Panc1 (cell line): ENCODE measurements around the gene NECTIN4. TPM values are rescaled to one million over a fixed set of nuclear protein-coding genes. Genes with fewer than 3 reads are reported as not detected.

ENCODE experiments used
- ATAC-seq: fragments of 200-7000 bp; cut with Tn5 transposase; 2 replicates; pipeline ENCODE4 v1.9.1; 2020; ENCODE audit warnings: mild to moderate bottlenecking, moderate library complexity
- BruUV-seq: library from RNA; stranded (reverse); fragments of 400-500 nt; replicated peaks from 2 replicates; lab custom pipeline; 2021; lab: Mats Ljungman, UMichigan
- CTCF ChIA-PET: fragments of 300-600 bp; sonication (Branson Sonifier 250); formaldehyde crosslinking; loops from one replicate; lab custom pipeline; 2022; ENCODE audit warnings: antibody characterized with exemption; lab: Charles Lee
- POLR2A ChIA-PET: fragments of 300-600 bp; sonication (Branson Sonifier 250); formaldehyde crosslinking; loops from one replicate; lab custom pipeline; 2022; ENCODE audit warnings: antibody characterized with exemption; lab: Charles Lee
- DNase-seq: peaks from one replicate; pipeline ENCODE4 v3.0.0-alpha.2; 2010; ENCODE audit warnings: low read depth, low spot score
- H3K27ac ChIP-seq: 2 replicates; pipeline ENCODE4 v1.5.1; 2011; ENCODE audit warnings: mild to moderate bottlenecking, low read length, inconsistent platforms
- H3K27me3 ChIP-seq: fragments of 200-500 bp; sonication (Bioruptor generic); 2 replicates; pipeline ENCODE4 v1.6.0; 2014; ENCODE audit warnings: low read length, inconsistent platforms; ENCODE audit not compliant: control insufficient read depth, insufficient read depth
- H3K36me3 ChIP-seq: fragments of 200-500 bp; sonication (Bioruptor generic); 2 replicates; pipeline ENCODE4 v1.5.1; 2014; ENCODE audit warnings: inconsistent platforms, mild to moderate bottlenecking, low read length, moderate library complexity; ENCODE audit not compliant: control insufficient read depth, insufficient read depth
- H3K4me1 ChIP-seq: 2 replicates; pipeline ENCODE4 v1.5.1; 2011; ENCODE audit warnings: inconsistent platforms, mild to moderate bottlenecking, low read length, moderate library complexity; ENCODE audit not compliant: control insufficient read depth, insufficient read depth
- H3K4me3 ChIP-seq, 2 experiments: 2 replicates each; pipeline ENCODE4 v1.5.1; 2011 to 2012; ENCODE audit warnings: low read depth in 2 of 2, low read length in 2 of 2, mild to moderate bottlenecking in 2 of 2, inconsistent platforms in 1 of 2, moderate library complexity in 1 of 2
- H3K9me3 ChIP-seq: fragments of 200-500 bp; sonication (Bioruptor generic); 2 replicates; pipeline ENCODE4 v1.5.1; 2014; ENCODE audit warnings: low read depth, mild to moderate bottlenecking, inconsistent platforms, low read length, moderate library complexity; ENCODE audit not compliant: control insufficient read depth, insufficient read depth
- CTCF ChIP-seq: fragments of 450-650 bp; IDR thresholded peaks from 2 replicates; pipeline ENCODE4 v1.5.1; 2017; ENCODE audit warnings: mild to moderate bottlenecking
- POLR2AphosphoS5 ChIP-seq: IDR thresholded peaks from 2 replicates; pipeline ENCODE4 v1.6.1; 2012; ENCODE audit warnings: mild to moderate bottlenecking, low read depth, low read length, moderate library complexity
- REST ChIP-seq, 2 experiments: IDR thresholded peaks; 2 replicates each; pipeline ENCODE4 v1.6.1; 2011 to 2012; ENCODE audit warnings: low read depth in 2 of 2, control low read depth in 1 of 2, low read length in 1 of 2, mild to moderate bottlenecking in 1 of 2, moderate library complexity in 1 of 2; ENCODE audit not compliant: insufficient read depth in 1 of 2
- SIN3A ChIP-seq: IDR thresholded peaks from 2 replicates; pipeline ENCODE4 v1.6.1; 2012; ENCODE audit warnings: low read depth, mild to moderate bottlenecking, low read length, moderate library complexity, borderline replicate concordance; ENCODE audit not compliant: insufficient read depth
- TCF7L2 ChIP-seq: IDR thresholded peaks from 2 replicates; pipeline ENCODE4 v1.6.1; 2011; ENCODE audit warnings: mild to moderate bottlenecking, low read depth, low read length, inconsistent platforms
- in situ Hi-C: cut with HindIII; loops from 2 replicates; pipeline ENCODE4 v1.10.0; 2016; ENCODE audit warnings: low sequenced_read_pairs, low pct_unique_long_range_greater_than_20kb
- intact Hi-C: fragments of 100-400 bp; cut with micrococcal nuclease; formaldehyde crosslinking; loops from one replicate; pipeline ENCODE4 v1.10.0; 2022; ENCODE audit not compliant: unreplicated experiment
- total RNA-seq: library from RNA; stranded (reverse); gene quantifications from one replicate; pipeline ENCODE4 v1.2.1, GENCODE V29; 2021; ENCODE audit not compliant: unreplicated experiment

The NECTIN4 gene
- total RNA-seq, 1 experiment from 2014 or later = not detected

- Histone ChIP-seq H3K27ac (no peak overlapping the region), H3K36me3 (peaks cover 1% of the 10 kb centered on the region; the same call in 1 of the 2 replicates), H3K27me3 (no peaks in the 10 kb centered on the region), H3K4me3 (no peak overlapping the region), H3K4me1 (peaks cover 13% of the 10 kb centered on the region), H3K9me3 (peaks cover 17% of the 10 kb centered on the region; the same call in 1 of the 2 replicates)
- TF ChIP-seq TCF7L2 (no peak), REST (IDR thresholded peaks at IDR 0.05; ENCODE audit: insufficient read depth in 1 of 2, low read depth in 2 of 2, low read length in 1 of 2) (no peak), POLR2AphosphoS5 (no peak), CTCF (no peak), SIN3A (no peak)
- ATAC-seq = no peak
- ChIA-PET POLR2A (no interaction called here), CTCF (no interaction called here)
- intact Hi-C loops (no loop called here), in situ Hi-C loops (no loop called here)
- BruUV-seq = no TSS peak
- no peak for DNase-seq
Observed at GRCh38 chr1:161047436-161048420, 41.6 kb downstream of the NECTIN4 start.

- intact Hi-C loops = no loop called here
- no peaks in the 10 kb centered on the region for H3K27me3 ChIP-seq
- DNase-seq (no peak), ATAC-seq (no peak)
- in situ Hi-C loops = no loop called here
- ChIA-PET POLR2A (no interaction called here), CTCF (no interaction called here)
- BruUV-seq = no TSS peak
- H3K36me3 ChIP-seq = peaks cover 3% of the 10 kb centered on the region
- peaks cover 13% of the 10 kb centered on the region for H3K4me1 ChIP-seq
- peak overlapping the region; percentile 99 for H3K27ac ChIP-seq
- TF ChIP-seq REST (IDR thresholded peaks at IDR 0.05; ENCODE audit: insufficient read depth in 1 of 2, low read depth in 2 of 2, low read length in 1 of 2) = no peak
- no peak for TF ChIP-seq SIN3A
- TF ChIP-seq TCF7L2 = no peak
- TF ChIP-seq CTCF = no peak
- TF ChIP-seq POLR2AphosphoS5 = no peak
- peaks cover 17% of the 10 kb centered on the region; the same call in 1 of the 2 replicates for H3K9me3 ChIP-seq
- peak overlapping the region; percentile 69 to 93 for H3K4me3 ChIP-seq
Observed at GRCh38 chr1:161046605-161047228, 42.6 kb downstream of the NECTIN4 start.
